Glomerular endothelial cell (primary cell): ENCODE data around the gene KRTAP5-9. TPM values are rescaled to one million over a fixed set of nuclear protein-coding genes. Genes with fewer than 3 reads are reported as not detected.
"Not testable (repeated sequence)": the region's sequence is repeated elsewhere in the genome, so short reads cannot be mapped to it uniquely, and the experiment has no call there.

Experiments
- DNase-seq: peaks from one replicate; pipeline ENCODE4 v3.0.0-alpha.2; 2011; ENCODE audit warnings: low read depth, low spot score; ENCODE audit errors: extremely low read depth
- total RNA-seq: library from RNA; depleted of rRNA; stranded (reverse); fragments of >200 nt; gene quantifications from 2 replicates; pipeline ENCODE4 v1.2.3, GENCODE V29; 2015

Gene KRTAP5-9
- total RNA-seq, 1 donor from 2014 or later: not detected

- DNase-seq: no peak
These were observed 16.1 kb upstream of the KRTAP5-9 start for GRCh38 chr11:71532036-71532610.

- not testable (repeated sequence) for DNase-seq
These were observed 13.3 kb upstream of the KRTAP5-9 start for GRCh38 chr11:71534711-71535608.

DNA sequence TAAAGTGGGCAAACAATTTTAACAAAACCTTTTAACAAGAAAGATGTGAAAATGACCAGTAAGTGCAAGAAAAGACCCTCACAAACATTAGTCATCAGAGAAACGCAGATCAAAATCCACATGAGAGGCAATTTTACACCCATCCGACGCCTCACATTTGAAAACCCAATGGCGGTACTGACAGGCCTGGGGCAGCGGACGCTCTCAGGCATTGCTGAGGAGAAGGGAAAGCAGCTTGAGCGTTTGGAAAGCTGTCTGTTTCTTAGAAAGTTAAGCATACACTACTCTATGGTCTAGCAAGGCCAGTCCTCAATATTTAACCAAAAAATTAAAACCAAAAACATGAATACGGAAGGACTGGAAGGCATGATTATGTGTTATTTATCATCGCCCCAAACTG is 12.4 kb upstream of the KRTAP5-9 start:
- DNase-seq: no peak

GRCh38 chr11:71537537-71537936 is 10.7 kb upstream of the KRTAP5-9 start:
- DNase-seq: no peak

DNA sequence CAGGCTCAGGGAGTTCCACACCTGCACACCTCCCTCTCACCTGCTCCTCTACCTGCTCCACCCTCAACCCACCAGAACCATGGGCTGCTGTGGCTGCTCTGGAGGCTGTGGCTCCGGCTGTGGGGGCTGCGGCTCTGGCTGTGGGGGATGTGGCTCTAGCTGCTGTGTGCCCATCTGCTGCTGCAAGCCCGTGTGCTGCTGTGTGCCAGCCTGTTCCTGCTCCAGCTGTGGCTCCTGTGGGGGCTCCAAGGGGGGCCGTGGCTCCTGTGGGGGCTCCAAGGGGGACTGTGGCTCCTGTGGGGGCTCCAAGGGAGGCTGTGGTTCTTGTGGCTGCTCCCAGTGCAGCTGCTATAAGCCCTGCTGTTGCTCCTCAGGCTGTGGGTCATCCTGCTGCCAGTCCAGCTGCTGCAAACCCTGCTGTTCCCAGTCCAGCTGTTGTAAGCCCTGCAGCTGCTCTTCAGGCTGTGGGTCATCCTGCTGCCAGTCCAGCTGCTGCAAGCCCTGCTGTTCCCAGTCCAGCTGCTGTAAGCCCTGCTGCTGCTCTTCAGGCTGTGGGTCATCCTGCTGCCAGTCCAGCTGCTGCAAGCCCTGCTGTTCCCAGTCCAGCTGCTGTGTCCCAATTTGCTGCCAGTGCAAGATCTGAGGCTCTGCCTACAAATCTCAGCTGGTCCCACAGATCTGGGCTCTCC is 10.1 kb upstream of the KRTAP5-9 start, which contains the start of gene KRTAP5-8:
Gene KRTAP5-8 (plus strand): TSS at position 49 of the 689 bp plus-strand sequence. CDS start 31 bp downstream, at position 80.
- DNase-seq: not testable (repeated sequence)

DNA sequence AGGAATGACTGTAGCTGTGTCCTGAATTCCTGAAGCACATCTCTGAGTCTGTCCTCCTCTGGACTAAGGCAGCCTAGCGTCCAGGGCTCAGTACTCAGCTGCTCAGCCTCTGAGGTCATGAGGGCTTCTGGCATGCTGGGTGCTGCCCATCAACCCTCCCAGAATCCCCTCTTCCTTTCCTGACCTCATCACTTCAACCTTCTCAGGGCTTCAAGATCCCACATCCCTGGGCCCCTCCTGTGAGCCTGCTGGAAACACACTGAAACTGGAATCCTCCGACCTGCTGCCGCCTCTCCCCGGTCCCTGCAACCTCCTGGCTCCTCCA is 9.6 kb upstream of the KRTAP5-9 start:
- DNase-seq: no peak

GRCh38 chr11:71539017-71539416 is 9.2 kb upstream of the KRTAP5-9 start:
- no peak for DNase-seq

- not testable (repeated sequence) for DNase-seq
These were observed 8.2 kb upstream of the KRTAP5-9 start for GRCh38 chr11:71539971-71540370.

- DNase-seq: not testable (repeated sequence)
These were observed 7.5 kb upstream of the KRTAP5-9 start for GRCh38 chr11:71540521-71541304.

DNA sequence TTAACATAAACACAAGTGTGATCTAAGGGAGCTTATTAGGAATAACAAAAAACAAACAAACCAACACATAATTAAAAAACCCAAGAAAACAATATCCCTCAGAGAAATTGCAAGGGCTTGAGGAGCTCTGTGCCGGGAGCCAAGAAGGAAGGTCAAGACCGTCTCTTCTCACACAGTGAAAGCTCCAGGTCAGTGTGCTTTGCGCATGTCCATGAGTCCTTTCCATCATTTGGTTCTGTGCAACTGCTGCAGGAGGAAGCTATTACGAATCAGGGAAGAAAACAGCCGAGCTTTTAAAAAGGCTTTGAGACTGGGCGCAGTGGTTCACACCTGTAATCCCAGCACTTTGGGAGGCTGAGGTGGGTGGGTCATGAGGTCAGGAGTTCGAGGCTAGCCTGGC is 5.8 kb upstream of the KRTAP5-9 start:
- no peak for DNase-seq

- no peak for DNase-seq
These were observed 5.1 kb upstream of the KRTAP5-9 start for GRCh38 chr11:71542879-71543777.

DNA sequence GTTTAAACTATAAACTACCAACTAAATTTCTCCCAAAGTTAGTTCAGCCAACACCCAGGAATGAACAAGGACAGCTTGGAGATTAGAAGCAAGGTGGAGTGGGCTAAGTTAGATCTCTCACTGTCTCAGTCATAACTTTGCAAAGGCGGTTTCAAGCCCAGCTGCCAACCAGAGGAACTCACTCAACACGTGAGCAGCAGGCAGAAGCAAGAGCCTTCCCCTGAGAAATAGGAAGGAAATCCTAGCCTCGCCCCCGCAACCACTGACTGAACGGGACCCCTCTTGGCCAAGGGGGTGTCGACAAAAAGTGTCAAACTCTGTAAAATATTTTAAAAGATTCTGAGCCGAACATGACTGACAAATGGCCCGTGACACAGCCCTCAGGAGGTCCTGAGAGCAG is 4.4 kb upstream of the KRTAP5-9 start:
- DNase-seq: no peak

- no peak for DNase-seq
These were observed 3.5 kb upstream of the KRTAP5-9 start for GRCh38 chr11:71544525-71545214.

DNA sequence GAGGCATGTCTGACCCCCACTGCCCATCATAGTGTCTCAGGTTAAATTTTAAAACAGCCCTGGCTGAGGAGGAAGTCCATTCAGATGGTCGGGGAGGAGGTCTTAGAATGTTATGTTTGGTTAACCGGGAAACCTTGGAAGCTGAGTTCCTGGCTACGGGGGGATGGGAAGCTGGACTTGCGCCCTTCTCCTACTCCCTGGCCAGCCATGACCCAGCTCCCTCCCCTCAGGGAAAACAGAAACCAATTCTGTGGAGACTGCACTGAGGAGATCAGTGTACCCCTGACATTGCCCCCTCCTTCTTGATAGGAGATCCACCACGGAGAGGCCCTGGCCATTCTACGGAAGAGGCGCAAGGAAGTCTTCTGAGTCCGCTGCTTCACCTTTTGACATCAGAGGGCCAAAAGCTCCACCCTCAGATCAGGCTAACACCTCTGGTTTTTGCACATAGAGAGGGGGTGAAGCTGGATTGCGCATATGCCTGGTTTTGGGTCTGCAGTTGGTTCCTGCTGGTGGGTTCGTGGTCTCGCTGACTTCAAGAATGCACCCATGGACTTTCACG is 2.7 kb upstream of the KRTAP5-9 start:
- no peak for DNase-seq

GRCh38 chr11:71548716-71549151 is 514 bp downstream of the KRTAP5-9 start:
- DNase-seq: no peak

GRCh38 chr11:71551711-71552110 is 3.5 kb downstream of the KRTAP5-9 start:
- no peak for DNase-seq

- DNase-seq: no peak
These were observed 6.8 kb downstream of the KRTAP5-9 start for GRCh38 chr11:71554996-71555395.

DNA sequence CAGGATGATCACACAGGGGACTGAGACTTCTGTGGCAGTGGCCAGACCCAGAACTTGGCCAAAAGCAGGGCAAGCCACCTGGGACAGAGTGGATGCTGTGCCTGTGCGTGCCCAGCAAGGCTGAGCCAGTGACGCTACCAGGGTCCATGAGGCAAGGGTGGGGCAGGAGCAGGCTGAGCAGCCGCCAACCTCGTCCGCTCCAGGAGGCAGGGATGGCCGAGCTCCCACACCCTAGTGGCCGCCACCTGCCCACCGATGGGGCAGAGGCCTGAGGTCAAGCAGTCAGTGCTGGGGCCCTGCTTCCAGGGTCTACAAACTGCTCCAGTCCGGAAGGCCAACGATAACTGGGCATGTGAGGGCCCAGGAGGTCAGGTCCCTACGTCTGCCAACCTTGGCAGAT is 7.3 kb downstream of the KRTAP5-9 start:
- DNase-seq: no peak

DNA sequence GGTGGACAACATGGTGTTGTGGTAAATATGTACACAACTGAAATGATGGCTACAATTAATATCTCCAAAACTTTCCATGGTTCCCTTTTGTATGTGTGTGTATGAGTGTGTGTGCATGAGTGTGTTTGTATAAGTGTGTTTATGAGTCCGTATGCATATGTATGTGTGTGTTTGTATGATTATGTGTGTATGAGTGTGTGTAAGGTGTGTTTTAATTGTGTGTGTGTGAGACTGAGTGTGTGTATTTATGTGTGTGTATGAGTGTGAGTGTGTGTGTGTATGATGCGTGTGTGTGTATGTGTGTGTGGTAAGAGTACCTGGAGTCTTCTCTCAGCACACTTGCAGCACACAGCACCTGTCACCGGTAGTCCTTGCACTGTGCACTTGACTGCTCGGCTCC is 7.8 kb downstream of the KRTAP5-9 start:
- no peak for DNase-seq
